Keratinocyte (primary cell): ENCODE results near the gene MTCL1. TPM values are rescaled to one million over a fixed set of nuclear protein-coding genes. Genes with fewer than 3 reads are reported as not detected.

ENCODE experiments used
- DNase-seq: peaks from one replicate; pipeline ENCODE4 v3.0.0-alpha.2; 2011; ENCODE audit warnings: low read depth, missing footprints, low spot score
- FAIRE-seq: peaks from 2 replicates; lab custom pipeline; 2011; peaks lifted over from hg19 to GRCh38; lab: Jason Lieb, UNC
- H2AFZ ChIP-seq: 2 replicates; pipeline ENCODE4 v1.6.0; 2012; ENCODE audit warnings: low read length, control low read depth, inconsistent platforms; ENCODE audit not compliant: control insufficient read depth
- H3K27ac ChIP-seq: 2 replicates; pipeline ENCODE4 v1.5.1; 2011; ENCODE audit warnings: low read length; ENCODE audit not compliant: control insufficient read depth, insufficient read depth
- H3K27me3 ChIP-seq: 3 replicates; pipeline ENCODE4 v1.6.0; 2011; ENCODE audit warnings: low read length; ENCODE audit not compliant: control insufficient read depth, insufficient read depth; ENCODE audit errors: extremely low read depth
- H3K36me3 ChIP-seq, 2 experiments: 2 replicates in 1 of 2; 3 replicates in 1 of 2; pipeline ENCODE4 v1.5.1; 2011; ENCODE audit warnings: low read length in 2 of 2, mild to moderate bottlenecking in 1 of 2; ENCODE audit not compliant: control insufficient read depth in 2 of 2, insufficient read depth in 2 of 2; ENCODE audit errors: extremely low read depth in 1 of 2
- H3K4me1 ChIP-seq: 3 replicates; pipeline ENCODE4 v1.5.1; 2011; ENCODE audit warnings: low read length; ENCODE audit not compliant: control insufficient read depth, insufficient read depth; ENCODE audit errors: extremely low read depth
- H3K4me2 ChIP-seq: 3 replicates; pipeline ENCODE4 v1.6.0; 2011; ENCODE audit warnings: low read depth, low read length; ENCODE audit not compliant: control insufficient read depth, insufficient read depth; ENCODE audit errors: extremely low read depth
- H3K4me3 ChIP-seq, 3 experiments: fragments of 200-600 bp in 1 of 3; sonication (generic) in 1 of 3; 2 replicates in 2 of 3; 3 replicates in 1 of 3; pipeline ENCODE4 v1.5.1; 2011 to 2016; ENCODE audit warnings: low read length in 3 of 3, mild to moderate bottlenecking in 3 of 3, control low read depth in 2 of 3, inconsistent platforms in 1 of 3, low read depth in 1 of 3, mixed read lengths in 1 of 3, mixed run types in 1 of 3, moderate library complexity in 1 of 3; ENCODE audit not compliant: control insufficient read depth in 2 of 3, insufficient read depth in 2 of 3; ENCODE audit errors: extremely low read depth in 1 of 3
- H3K79me2 ChIP-seq: 2 replicates; pipeline ENCODE4 v1.6.0; 2012; ENCODE audit warnings: low read length; ENCODE audit not compliant: control insufficient read depth, insufficient read depth
- H3K9ac ChIP-seq: 3 replicates; pipeline ENCODE4 v1.6.0; 2011; ENCODE audit warnings: low read length; ENCODE audit not compliant: control insufficient read depth, insufficient read depth; ENCODE audit errors: extremely low read depth
- H3K9me1 ChIP-seq: 3 replicates; pipeline ENCODE4 v1.6.0; 2011; ENCODE audit warnings: low read length; ENCODE audit not compliant: control insufficient read depth, insufficient read depth; ENCODE audit errors: extremely low read depth
- H3K9me3 ChIP-seq: 2 replicates; pipeline ENCODE4 v1.5.1; 2012; ENCODE audit warnings: low read depth, low read length; ENCODE audit not compliant: control insufficient read depth
- H4K20me1 ChIP-seq: 3 replicates; pipeline ENCODE4 v1.6.0; 2011; ENCODE audit warnings: low read length; ENCODE audit not compliant: control insufficient read depth, insufficient read depth; ENCODE audit errors: extremely low read depth
- EZH2 ChIP-seq: IDR thresholded peaks from one replicate; pipeline ENCODE4 v1.6.1; 2012; ENCODE audit warnings: inconsistent platforms, mild to moderate bottlenecking, low read length, moderate library complexity
- dilution Hi-C: fragments of 300-500 bp; cut with MboI; formaldehyde crosslinking; loops from one replicate; pipeline ENCODE4 v1.7.0; 2020; ENCODE audit warnings: low sequenced_read_pairs; ENCODE audit not compliant: extremely low pct_ligation_motif_present
- polyA plus RNA-seq, 5 experiments: library from polyadenylated mRNA; depleted of rRNA in 3 of 5; stranded (reverse) in 3 of 5; stranded (forward) in 1 of 5; unstranded in 1 of 5; fragments of >200 nt; gene quantifications; 1 replicate in 1 of 5; 2 replicates in 3 of 5; 3 replicates in 1 of 5; pipeline versions ENCODE4 v1.2.1 to v1.2.3, GENCODE V29; 2011 to 2012; ENCODE audit warnings: missing spikeins in 2 of 5, low read depth in 1 of 5, low replicate concordance in 1 of 5
- TF ChIP-seq, protein P1 (sequence below), 3 experiments: IDR thresholded peaks in 1 of 3; conservative IDR thresholded peaks in 1 of 3; optimal IDR thresholded peaks in 1 of 3; 2 replicates in 2 of 3; 3 replicates in 1 of 3; pipeline versions ENCODE3 to v1.5.1; 2011; ENCODE audit warnings: low read length in 3 of 3, mild to moderate bottlenecking in 3 of 3, moderate library complexity in 2 of 3, control low read depth in 1 of 3, inconsistent platforms in 1 of 3; ENCODE audit not compliant: insufficient read depth in 2 of 3; ENCODE audit errors: extremely low read depth in 1 of 3

MTCL1 gene
- polyA plus RNA-seq, 1 donor (not counting 4 experiments of a cell fraction or from before 2014, with no cell fraction given): 15.4 TPM

DNA sequence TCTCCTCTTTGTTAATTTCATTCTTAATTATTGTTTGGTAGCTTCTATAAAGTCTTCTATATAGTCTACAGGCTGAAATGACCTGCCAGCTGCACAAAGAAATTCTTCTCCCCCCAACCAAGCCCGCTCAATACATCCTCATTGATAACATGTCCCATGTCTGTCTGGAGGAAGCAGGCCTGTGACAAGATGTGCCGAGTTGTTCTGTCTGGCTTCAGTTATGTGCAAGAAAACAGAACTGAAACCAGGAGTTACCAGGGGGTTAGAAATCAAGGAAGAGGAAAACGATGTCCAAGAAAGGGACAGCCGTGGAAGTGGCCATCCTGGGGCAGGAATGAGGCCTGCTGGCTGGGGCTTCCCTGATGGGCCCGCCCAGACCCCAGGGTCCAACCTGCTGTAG, 57.6 kb downstream of the MTCL1 start:
- no peaks in the 10 kb centered on the region for H3K9me1 ChIP-seq
- H3K27ac ChIP-seq: no peak overlapping the region
- no peak for DNase-seq
- TF ChIP-seq, protein P1, sequence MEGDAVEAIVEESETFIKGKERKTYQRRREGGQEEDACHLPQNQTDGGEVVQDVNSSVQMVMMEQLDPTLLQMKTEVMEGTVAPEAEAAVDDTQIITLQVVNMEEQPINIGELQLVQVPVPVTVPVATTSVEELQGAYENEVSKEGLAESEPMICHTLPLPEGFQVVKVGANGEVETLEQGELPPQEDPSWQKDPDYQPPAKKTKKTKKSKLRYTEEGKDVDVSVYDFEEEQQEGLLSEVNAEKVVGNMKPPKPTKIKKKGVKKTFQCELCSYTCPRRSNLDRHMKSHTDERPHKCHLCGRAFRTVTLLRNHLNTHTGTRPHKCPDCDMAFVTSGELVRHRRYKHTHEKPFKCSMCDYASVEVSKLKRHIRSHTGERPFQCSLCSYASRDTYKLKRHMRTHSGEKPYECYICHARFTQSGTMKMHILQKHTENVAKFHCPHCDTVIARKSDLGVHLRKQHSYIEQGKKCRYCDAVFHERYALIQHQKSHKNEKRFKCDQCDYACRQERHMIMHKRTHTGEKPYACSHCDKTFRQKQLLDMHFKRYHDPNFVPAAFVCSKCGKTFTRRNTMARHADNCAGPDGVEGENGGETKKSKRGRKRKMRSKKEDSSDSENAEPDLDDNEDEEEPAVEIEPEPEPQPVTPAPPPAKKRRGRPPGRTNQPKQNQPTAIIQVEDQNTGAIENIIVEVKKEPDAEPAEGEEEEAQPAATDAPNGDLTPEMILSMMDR (optimal IDR thresholded peaks at IDR 0.05 in 1 of 3, IDR thresholded peaks at IDR 0.05 in 1 of 3, conservative IDR thresholded peaks at IDR 0.05 in 1 of 3; ENCODE audit: extremely low read depth in 1 of 3, insufficient read depth in 2 of 3, low read length in 3 of 3): no peak
- no peak for TF ChIP-seq EZH2
- H3K36me3 ChIP-seq: peaks cover 11 to 41% of the 10 kb centered on the region in 2 experiments
- dilution Hi-C loops: no loop called here
- no peak overlapping the region for H3K4me2 ChIP-seq
- peaks cover 9% of the 10 kb centered on the region for H3K79me2 ChIP-seq
- H4K20me1 ChIP-seq: no peaks in the 10 kb centered on the region
- no peaks in the 10 kb centered on the region for H3K4me1 ChIP-seq
- H3K27me3 ChIP-seq: no peaks in the 10 kb centered on the region
- H3K9me3 ChIP-seq: peaks cover 2% of the 10 kb centered on the region
- FAIRE-seq: no peak
- H2AFZ ChIP-seq: no peak overlapping the region
- no peak overlapping the region for H3K9ac ChIP-seq
- no peak overlapping the region for H3K4me3 ChIP-seq

DNA sequence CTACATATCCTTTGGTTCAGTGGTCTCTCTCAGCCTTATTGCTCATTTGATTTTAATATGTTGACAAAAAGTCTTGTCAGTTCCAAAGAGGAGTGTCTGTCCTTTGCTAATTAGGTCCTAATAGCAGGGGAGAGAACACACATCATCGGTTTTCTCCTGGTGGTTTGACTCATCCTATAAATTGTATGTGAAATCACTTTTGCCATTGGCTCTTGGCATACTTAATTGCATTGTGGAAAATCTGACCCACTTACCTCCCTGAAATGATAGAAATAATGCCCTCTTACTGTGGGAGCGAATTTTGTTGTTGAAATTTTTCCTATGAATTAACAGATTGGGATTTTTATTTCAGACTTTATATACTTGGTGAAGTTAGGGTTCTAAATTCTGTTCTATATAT, 58.3 kb downstream of the MTCL1 start:
- dilution Hi-C loops: no loop called here
- peaks cover 9% of the 10 kb centered on the region for H3K79me2 ChIP-seq
- DNase-seq (no peak), FAIRE-seq (no peak)
- TF ChIP-seq EZH2: no peak
- TF ChIP-seq, protein P1 (optimal IDR thresholded peaks at IDR 0.05 in 1 of 3, IDR thresholded peaks at IDR 0.05 in 1 of 3, conservative IDR thresholded peaks at IDR 0.05 in 1 of 3; ENCODE audit: extremely low read depth in 1 of 3, insufficient read depth in 2 of 3, low read length in 3 of 3): no peak
- no peak overlapping the region for H3K9ac ChIP-seq
- H3K9me1 ChIP-seq: no peaks in the 10 kb centered on the region
- no peak overlapping the region for H3K27ac ChIP-seq
- H3K27me3 ChIP-seq: no peaks in the 10 kb centered on the region
- no peak overlapping the region for H3K4me3 ChIP-seq
- no peak overlapping the region for H3K4me2 ChIP-seq
- peaks cover 11 to 41% of the 10 kb centered on the region in 2 experiments for H3K36me3 ChIP-seq
- no peaks in the 10 kb centered on the region for H4K20me1 ChIP-seq
- H3K4me1 ChIP-seq: no peaks in the 10 kb centered on the region
- H3K9me3 ChIP-seq: peaks cover 2% of the 10 kb centered on the region
- H2AFZ ChIP-seq: no peak overlapping the region
